ENCODE results near the gene SRRM4. TPM values are rescaled to one million over a fixed set of nuclear protein-coding genes. Genes with fewer than 3 reads are reported as not detected.
"Not testable (repeated sequence)": the region's sequence is repeated elsewhere in the genome, so short reads cannot be mapped to it uniquely, and the experiment has no call there.

Gene SRRM4
- total RNA-seq, 1 donor = not detected

GRCh38 chr12:119102714-119103113, 121.4 kb downstream of the SRRM4 start:
- Histone ChIP-seq H3K79me2 (ENCODE audit: insufficient read depth, low read length) (no peaks in the 10 kb centered on the region), H3K9me3 (ENCODE audit: low read depth, low read length) (no peaks in the 10 kb centered on the region), H3K27me3 (ENCODE audit: insufficient read depth, low read length) (no peaks in the 10 kb centered on the region), H3K4me3 (ENCODE audit: insufficient read depth, low read length) (no peak overlapping the region), H2AFZ (ENCODE audit: low read length) (no peak overlapping the region), H4K20me1 (ENCODE audit: insufficient read depth, low read length) (no peaks in the 10 kb centered on the region), H3K36me3 (ENCODE audit: insufficient read depth, low read length) (no peaks in the 10 kb centered on the region), H3K4me2 (ENCODE audit: insufficient read depth, low read length) (no peak overlapping the region), H3K27ac (ENCODE audit: low read depth, low read length) (no peak overlapping the region), H3K4me1 (ENCODE audit: insufficient read depth, low read length) (no peaks in the 10 kb centered on the region)
- no peak for DNase-seq (ENCODE audit: insufficient read length, low spot score, missing footprints)
- no peak for TF ChIP-seq CTCF (IDR thresholded peaks at IDR 0.05; ENCODE audit: extremely low read depth, low read depth, low read length)

GRCh38 chr12:119104969-119105368, 123.6 kb downstream of the SRRM4 start:
- not testable (repeated sequence) for H3K27me3 ChIP-seq (ENCODE audit: insufficient read depth, low read length); H3K4me1 ChIP-seq (ENCODE audit: insufficient read depth, low read length); H3K79me2 ChIP-seq (ENCODE audit: insufficient read depth, low read length); H2AFZ ChIP-seq (ENCODE audit: low read length); DNase-seq (ENCODE audit: insufficient read length, low spot score, missing footprints); H3K36me3 ChIP-seq (ENCODE audit: insufficient read depth, low read length); H3K4me3 ChIP-seq (ENCODE audit: insufficient read depth, low read length); H3K4me2 ChIP-seq (ENCODE audit: insufficient read depth, low read length); H4K20me1 ChIP-seq (ENCODE audit: insufficient read depth, low read length); H3K27ac ChIP-seq (ENCODE audit: low read depth, low read length); H3K9me3 ChIP-seq (ENCODE audit: low read depth, low read length)

GRCh38 chr12:119113496-119113986, 132.2 kb downstream of the SRRM4 start:
- TF ChIP-seq CTCF (IDR thresholded peaks at IDR 0.05; ENCODE audit: extremely low read depth, low read depth, low read length) = no peak
- Histone ChIP-seq H3K4me1 (ENCODE audit: insufficient read depth, low read length) (no peaks in the 10 kb centered on the region), H3K27me3 (ENCODE audit: insufficient read depth, low read length) (no peaks in the 10 kb centered on the region), H2AFZ (ENCODE audit: low read length) (no peak overlapping the region), H4K20me1 (ENCODE audit: insufficient read depth, low read length) (no peaks in the 10 kb centered on the region), H3K36me3 (ENCODE audit: insufficient read depth, low read length) (no peaks in the 10 kb centered on the region), H3K79me2 (ENCODE audit: insufficient read depth, low read length) (no peaks in the 10 kb centered on the region), H3K9me3 (ENCODE audit: low read depth, low read length) (no peaks in the 10 kb centered on the region), H3K4me2 (ENCODE audit: insufficient read depth, low read length) (no peak overlapping the region), H3K4me3 (ENCODE audit: insufficient read depth, low read length) (no peak overlapping the region), H3K27ac (ENCODE audit: low read depth, low read length) (no peak overlapping the region)
- no peak for DNase-seq (ENCODE audit: insufficient read length, low spot score, missing footprints)

GRCh38 chr12:119114294-119114693, 133.0 kb downstream of the SRRM4 start:
- no peak overlapping the region for H3K27ac ChIP-seq (ENCODE audit: low read depth, low read length)
- H3K4me1 ChIP-seq (ENCODE audit: insufficient read depth, low read length) = no peaks in the 10 kb centered on the region
- TF ChIP-seq CTCF (IDR thresholded peaks at IDR 0.05; ENCODE audit: extremely low read depth, low read depth, low read length) = no peak
- H4K20me1 ChIP-seq (ENCODE audit: insufficient read depth, low read length) = no peaks in the 10 kb centered on the region
- no peaks in the 10 kb centered on the region for H3K9me3 ChIP-seq (ENCODE audit: low read depth, low read length)
- H3K27me3 ChIP-seq (ENCODE audit: insufficient read depth, low read length) = no peaks in the 10 kb centered on the region
- no peaks in the 10 kb centered on the region for H3K36me3 ChIP-seq (ENCODE audit: insufficient read depth, low read length)
- no peak overlapping the region for H3K4me2 ChIP-seq (ENCODE audit: insufficient read depth, low read length)
- no peaks in the 10 kb centered on the region for H3K79me2 ChIP-seq (ENCODE audit: insufficient read depth, low read length)
- DNase-seq (ENCODE audit: insufficient read length, low spot score, missing footprints) = no peak
- H2AFZ ChIP-seq (ENCODE audit: low read length) = no peak overlapping the region
- no peak overlapping the region for H3K4me3 ChIP-seq (ENCODE audit: insufficient read depth, low read length)

All from osteoblast (primary cell).